Activated CD4-positive, alpha-beta T cell treated with anti-CD3 and anti-CD28 coated beads, Interleukin-2, amount 10 ng/mL, durations not matched to agents 7 days and 5 days (primary cell): ENCODE data around the gene NDUFB5. TPM values are rescaled to one million over a fixed set of nuclear protein-coding genes. Genes with fewer than 3 reads are reported as not detected.

ENCODE experiments used
- CTCF ChIA-PET: fragments of 350-600 bp; sonication (Branson Sonifier 250); formaldehyde crosslinking; loops from one replicate; lab custom pipeline; 2021; ENCODE audit warnings: antibody characterized with exemption; lab: Charles Lee
- POLR2A ChIA-PET: fragments of 350-600 bp; sonication (Branson Sonifier 250); formaldehyde crosslinking; loops from one replicate; lab custom pipeline; 2021; ENCODE audit warnings: antibody characterized with exemption; lab: Charles Lee
- DNase-seq: peaks from one replicate; pipeline ENCODE4 v3.0.0-alpha.2; 2020
- H3K27ac Mint-ChIP-seq: one replicate; pipeline ENCODE4 v1.8.0; 2021; ENCODE audit warnings: mild to moderate bottlenecking, moderate library complexity, mixed read lengths
- H3K27me3 Mint-ChIP-seq: one replicate; pipeline ENCODE4 v1.8.0; 2021; ENCODE audit warnings: mixed read lengths
- H3K36me3 Mint-ChIP-seq: one replicate; pipeline ENCODE4 v1.8.0; 2021; ENCODE audit warnings: low read depth, mixed read lengths
- H3K4me1 Mint-ChIP-seq: one replicate; pipeline ENCODE4 v1.8.0; 2021; ENCODE audit warnings: mixed read lengths
- H3K4me3 Mint-ChIP-seq: one replicate; pipeline ENCODE4 v1.8.0; 2021; ENCODE audit warnings: mild to moderate bottlenecking, moderate library complexity, mixed read lengths
- H3K9me3 Mint-ChIP-seq: one replicate; pipeline ENCODE4 v1.8.0; 2021; ENCODE audit warnings: mixed read lengths
- total RNA-seq, 2 experiments: library from RNA; stranded (reverse); gene quantifications; one replicate each; pipeline ENCODE4 v1.2.3, GENCODE V29; 2021

The NDUFB5 gene
- total RNA-seq, 2 experiments from 2014 or later = 78.4 to 91.7 TPM

DNA sequence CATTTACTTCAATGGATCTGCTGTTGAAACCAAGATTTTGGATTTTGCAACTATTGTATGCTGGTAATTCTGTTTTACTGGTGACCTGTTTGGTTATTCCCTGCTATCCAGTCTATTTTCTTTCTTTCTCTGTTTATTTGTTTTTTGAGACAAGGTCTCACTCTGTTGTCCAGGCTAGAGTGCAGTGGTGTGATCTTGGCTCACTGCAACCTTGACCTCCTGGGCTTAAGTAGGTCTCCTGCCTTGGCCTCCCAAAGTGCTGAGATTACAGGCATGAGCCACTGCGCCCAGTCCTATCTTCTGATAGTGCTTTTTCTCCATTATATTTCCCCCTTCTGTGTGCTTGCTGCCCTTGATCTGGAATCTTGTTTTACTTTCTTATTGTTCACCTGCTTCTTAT, 63.8 kb downstream of the NDUFB5 start:
- ChIA-PET POLR2A (no interaction called here), CTCF (interaction anchor here (1.0 to 1.1 kb wide), 2 partner anchors 18 to 27 kb away, joined by 3 read pairs; no protein-coding TSS in a partner anchor)
- Mint-ChIP-seq H3K27ac (no peak overlapping the region), H3K9me3 (no peaks in the 10 kb centered on the region), H3K4me3 (no peak overlapping the region), H3K4me1 (no peaks in the 10 kb centered on the region), H3K36me3 (no peaks in the 10 kb centered on the region), H3K27me3 (no peaks in the 10 kb centered on the region)
- DNase-seq = no peak

DNA sequence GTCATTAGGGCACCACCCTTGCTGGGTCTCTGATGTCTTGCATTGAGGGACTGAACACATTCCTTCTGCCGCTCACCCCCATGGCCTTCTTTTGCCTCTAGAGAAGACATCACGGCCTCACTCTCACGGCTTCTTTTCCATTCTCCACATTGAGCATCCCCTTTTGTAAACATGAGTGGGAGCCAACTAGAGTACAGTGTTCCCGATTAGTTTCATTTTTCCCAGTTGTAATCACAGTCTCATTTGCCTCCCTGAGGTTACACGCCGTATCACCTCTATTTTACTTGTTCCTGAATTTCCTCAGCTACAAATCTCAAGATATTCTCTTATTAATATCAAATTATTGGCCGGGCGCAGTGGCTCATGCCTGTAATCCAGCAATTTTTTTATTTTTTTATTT, 65.7 kb downstream of the NDUFB5 start:
- Mint-ChIP-seq H3K36me3 (peaks cover 2% of the 10 kb centered on the region), H3K27ac (no peak overlapping the region), H3K9me3 (no peaks in the 10 kb centered on the region), H3K4me3 (no peak overlapping the region), H3K4me1 (no peaks in the 10 kb centered on the region), H3K27me3 (no peaks in the 10 kb centered on the region)
- ChIA-PET CTCF (interaction anchor here (0.6 to 1.2 kb wide), 2 partner anchors 12 to 134 kb away, joined by 3 read pairs; no protein-coding TSS in a partner anchor), POLR2A (no interaction called here)
- no peak for DNase-seq

DNA sequence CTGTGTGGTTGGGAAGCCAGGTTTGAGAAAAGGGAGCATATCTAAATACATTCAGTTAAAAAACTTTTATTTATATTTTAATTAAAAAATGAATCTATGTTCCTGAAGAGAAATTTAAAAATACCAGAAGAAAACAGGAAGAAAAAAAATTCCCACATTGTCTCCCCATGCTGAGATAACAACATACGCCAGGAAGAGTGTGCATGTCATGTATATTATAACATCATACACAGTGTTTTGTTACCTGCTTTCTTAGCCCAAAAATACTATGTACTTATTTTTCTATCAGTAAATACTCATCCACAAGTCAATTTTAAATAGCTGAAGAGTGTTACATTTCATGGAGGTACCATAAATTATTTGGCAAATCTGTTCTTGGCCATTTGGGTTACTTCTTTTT, 66.7 kb downstream of the NDUFB5 start:
- POLR2A ChIA-PET = no interaction called here
- no peaks in the 10 kb centered on the region for H3K9me3 Mint-ChIP-seq
- H3K4me1 Mint-ChIP-seq = no peaks in the 10 kb centered on the region
- CTCF ChIA-PET = interaction anchor here (1.2 kb wide), 1 partner anchor 13 kb away, joined by 3 read pairs; no protein-coding TSS in a partner anchor
- peaks cover 2% of the 10 kb centered on the region for H3K36me3 Mint-ChIP-seq
- no peak overlapping the region for H3K27ac Mint-ChIP-seq
- H3K4me3 Mint-ChIP-seq = no peak overlapping the region
- no peak for DNase-seq
- H3K27me3 Mint-ChIP-seq = no peaks in the 10 kb centered on the region

- peaks cover 2% of the 10 kb centered on the region for H3K36me3 Mint-ChIP-seq
- CTCF ChIA-PET = no interaction called here
- DNase-seq = no peak
- H3K4me1 Mint-ChIP-seq = no peaks in the 10 kb centered on the region
- no peak overlapping the region for H3K27ac Mint-ChIP-seq
- H3K9me3 Mint-ChIP-seq = no peaks in the 10 kb centered on the region
- H3K27me3 Mint-ChIP-seq = no peaks in the 10 kb centered on the region
- POLR2A ChIA-PET = no interaction called here
- H3K4me3 Mint-ChIP-seq = no peak overlapping the region
Measured at GRCh38 chr3:179671747-179672242, 67.2 kb downstream of the NDUFB5 start.

DNA sequence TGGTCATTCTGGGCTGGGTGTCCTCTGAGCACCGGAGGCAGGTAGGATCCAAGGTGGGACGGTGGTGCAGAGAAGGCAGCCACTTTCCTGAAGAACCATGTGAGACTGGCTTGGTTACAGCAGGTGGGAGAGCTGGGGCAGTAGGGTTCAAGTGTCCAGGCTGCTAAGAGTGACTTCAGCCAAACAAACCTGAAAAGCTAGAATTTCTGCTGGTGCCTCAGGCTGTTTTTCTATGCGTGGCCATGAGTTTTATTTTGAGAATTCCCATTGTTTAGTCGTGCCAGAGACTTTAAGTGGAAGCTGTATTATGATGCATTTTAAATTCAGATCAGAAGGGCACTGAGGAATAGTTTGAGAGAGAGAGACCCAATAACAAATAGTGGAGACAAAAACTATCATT, 68.3 kb downstream of the NDUFB5 start:
- H3K4me1 Mint-ChIP-seq = no peaks in the 10 kb centered on the region
- no peak overlapping the region for H3K4me3 Mint-ChIP-seq
- POLR2A ChIA-PET = no interaction called here

GRCh38 chr3:179673523-179673922, 68.9 kb downstream of the NDUFB5 start:
- no peak for DNase-seq
- H3K4me1 Mint-ChIP-seq = no peaks in the 10 kb centered on the region
- H3K4me3 Mint-ChIP-seq = no peak overlapping the region
- POLR2A ChIA-PET = no interaction called here
- CTCF ChIA-PET = interaction anchor here (1.3 kb wide), 1 partner anchor 11 kb away, joined by 3 read pairs; no protein-coding TSS in a partner anchor
- H3K27ac Mint-ChIP-seq = no peak overlapping the region
- H3K36me3 Mint-ChIP-seq = peaks cover 2% of the 10 kb centered on the region
- no peaks in the 10 kb centered on the region for H3K9me3 Mint-ChIP-seq
- H3K27me3 Mint-ChIP-seq = no peaks in the 10 kb centered on the region

More for the DNA sequence above, 68.3 kb downstream of the NDUFB5 start:
- Mint-ChIP-seq H3K36me3 (peaks cover 2% of the 10 kb centered on the region), H3K27ac (no peak overlapping the region), H3K9me3 (no peaks in the 10 kb centered on the region), H3K27me3 (no peaks in the 10 kb centered on the region)
- CTCF ChIA-PET = interaction anchor here (0.6 to 1.3 kb wide), 2 partner anchors 11 to 923 kb away, joined by 3 read pairs; no protein-coding TSS in a partner anchor
- DNase-seq = no peak

DNA sequence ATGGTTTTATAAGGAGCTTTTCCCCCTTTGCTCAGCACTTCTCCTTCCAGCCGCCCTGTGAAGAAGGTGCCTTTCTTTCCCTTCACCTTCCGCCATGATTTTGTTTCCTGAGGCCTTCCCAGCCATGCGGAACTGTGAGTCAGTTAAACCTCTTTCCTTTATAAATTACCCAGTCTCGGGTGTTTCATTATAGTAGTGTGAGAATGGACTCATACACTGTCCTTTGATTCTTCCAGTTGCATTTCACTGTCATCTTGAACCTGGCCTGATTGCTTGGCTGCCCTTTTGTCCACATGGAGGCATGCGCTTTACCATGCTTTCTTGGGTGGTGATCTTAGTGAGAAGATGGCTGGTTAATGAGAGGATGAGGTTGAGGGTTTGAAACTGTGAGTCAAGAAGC, 71.5 kb downstream of the NDUFB5 start:
- CTCF ChIA-PET = no interaction called here
- Mint-ChIP-seq H3K27me3 (no peaks in the 10 kb centered on the region), H3K36me3 (peaks cover 2% of the 10 kb centered on the region), H3K4me1 (no peaks in the 10 kb centered on the region), H3K9me3 (no peaks in the 10 kb centered on the region), H3K27ac (no peak overlapping the region), H3K4me3 (no peak overlapping the region)
- DNase-seq = no peak
- POLR2A ChIA-PET = no interaction called here

Other genes with a start within 250 kb of the NDUFB5 start
- gene GNB4, start 153.3 kb upstream of the NDUFB5 start, total RNA-seq = 1 to 10 TPM; 6.9 to 7.4 TPM
- gene ACTL6A, start 41.9 kb upstream of the NDUFB5 start, total RNA-seq = 10 to 100 TPM; 88.7 to 89.5 TPM
- gene MRPL47, start 156 bp upstream of the NDUFB5 start, total RNA-seq = 10 to 100 TPM; 32.5 to 37.2 TPM
- 10 to 100 TPM in 1 of 2 experiments, 1 to 10 TPM in 1; 9.6 to 10.3 TPM for gene USP13, start 48.2 kb downstream of the NDUFB5 start, total RNA-seq